ENCODE measurements around the gene SMAD6.

SMAD6 gene

DNA sequence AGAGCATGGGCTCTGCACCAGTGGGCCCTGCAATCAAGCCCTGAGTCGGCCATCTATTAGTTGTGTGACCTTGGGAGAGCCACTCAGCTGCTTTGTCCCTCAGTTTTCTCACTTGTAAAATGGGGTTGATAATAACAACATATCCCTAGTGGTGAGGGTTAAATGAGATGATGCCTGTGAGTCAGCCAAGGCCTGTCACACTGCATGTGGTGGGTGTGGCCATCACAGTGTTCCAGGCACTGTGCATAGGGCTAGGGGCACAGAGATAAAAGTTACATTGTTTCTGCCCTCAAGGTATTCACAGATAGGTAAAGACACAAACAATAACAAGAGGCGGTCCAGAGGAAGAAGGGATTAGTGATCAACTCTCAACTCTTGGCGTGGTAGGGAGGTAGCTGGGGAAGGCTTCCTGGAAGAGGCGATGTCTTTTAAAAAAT is 19.5 kb downstream of the SMAD6 start:
- Histone ChIP-seq H3K27ac (ENCODE audit: low read depth, low read length) (no peak overlapping the region), H3K9me3 (ENCODE audit: control insufficient read depth, insufficient read depth, low read depth, low read length) (no peaks in the 10 kb centered on the region), H3K4me3 (ENCODE audit: low read depth, low read length) (no peak overlapping the region), H3K27me3 (ENCODE audit: control insufficient read depth, insufficient read depth, low read length) (no peaks in the 10 kb centered on the region), H3K36me3 (ENCODE audit: control insufficient read depth, insufficient read depth, low read length) (peaks cover 46% of the 10 kb centered on the region; the same call in 1 of the 2 replicates), H3K4me1 (ENCODE audit: control insufficient read depth, insufficient read depth, low read length) (peaks cover 27% of the 10 kb centered on the region; the same call in 1 of the 2 replicates), H3K9ac (ENCODE audit: low read length) (no peak overlapping the region)

DNA sequence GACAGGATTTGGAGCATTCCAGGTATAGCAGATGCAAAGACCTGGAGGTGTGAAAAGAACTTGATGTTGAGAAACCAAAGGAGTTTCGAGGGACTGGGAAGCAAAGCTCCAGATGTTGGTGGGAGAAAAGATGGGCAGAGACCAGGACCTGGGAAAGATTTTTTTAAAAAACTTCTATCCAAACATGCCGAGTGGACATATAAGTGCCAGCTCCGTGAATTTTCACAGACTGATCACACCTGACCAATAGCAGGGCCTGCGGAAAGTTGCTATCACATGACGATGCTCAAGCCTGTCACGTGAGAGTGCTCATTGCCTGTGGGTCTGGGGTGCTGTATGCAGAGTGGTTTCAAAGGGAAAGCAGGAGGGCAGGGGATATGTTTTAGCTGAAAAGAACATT is 19.9 kb downstream of the SMAD6 start:
- H3K36me3 ChIP-seq (ENCODE audit: control insufficient read depth, insufficient read depth, low read length): peaks cover 42% of the 10 kb centered on the region; the same call in 1 of the 2 replicates

DNA sequence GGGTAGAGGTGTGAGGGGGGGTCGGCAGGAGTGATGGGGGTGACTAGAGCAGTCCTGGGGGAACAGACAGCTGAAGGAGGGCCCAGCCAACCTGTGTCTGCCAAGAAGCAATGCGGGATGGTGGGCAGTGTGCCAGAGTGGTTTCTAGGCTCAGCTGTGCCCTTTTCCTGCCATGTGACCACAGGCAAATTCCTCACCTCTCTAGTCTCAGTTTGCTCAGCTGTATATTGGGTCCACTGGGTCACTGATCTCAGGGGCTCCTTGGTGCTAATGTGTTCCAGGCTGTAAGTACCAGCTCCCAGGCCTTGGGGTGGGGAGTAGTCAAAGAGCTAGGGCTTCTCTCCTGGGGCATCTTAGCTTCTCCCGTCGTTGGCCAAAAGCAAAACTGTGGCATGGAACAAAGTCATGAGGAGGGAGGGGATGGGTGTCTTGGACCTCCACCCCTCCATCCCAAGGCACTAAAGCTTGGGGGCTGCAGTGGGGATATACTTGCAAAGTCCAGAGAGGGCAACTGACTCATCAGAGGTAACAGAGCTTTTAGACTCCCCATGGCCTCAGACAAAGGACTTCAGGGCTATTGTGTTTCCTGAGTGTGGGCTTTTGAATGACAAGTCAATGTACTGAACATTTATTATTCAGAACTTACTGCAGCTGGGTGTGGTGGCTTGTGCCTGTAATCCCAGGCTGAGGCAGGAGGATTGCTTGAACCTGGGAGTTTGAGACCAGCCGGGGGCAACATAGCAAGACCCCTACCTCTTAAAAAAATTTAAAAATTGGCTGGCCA is 20.9 kb downstream of the SMAD6 start:
- no peaks in the 10 kb centered on the region for H3K27me3 ChIP-seq (ENCODE audit: control insufficient read depth, insufficient read depth, low read length)
- H3K36me3 ChIP-seq (ENCODE audit: control insufficient read depth, insufficient read depth, low read length): peaks cover 32% of the 10 kb centered on the region; the same call in 1 of the 2 replicates
- H3K9ac ChIP-seq (ENCODE audit: low read length): no peak overlapping the region

More for the DNA sequence above, 19.9 kb downstream of the SMAD6 start:
- Histone ChIP-seq H3K9me3 (ENCODE audit: control insufficient read depth, insufficient read depth, low read depth, low read length) (no peaks in the 10 kb centered on the region), H3K9ac (ENCODE audit: low read length) (no peak overlapping the region), H3K4me3 (ENCODE audit: low read depth, low read length) (no peak overlapping the region), H3K27me3 (ENCODE audit: control insufficient read depth, insufficient read depth, low read length) (no peaks in the 10 kb centered on the region), H3K27ac (ENCODE audit: low read depth, low read length) (no peak overlapping the region), H3K4me1 (ENCODE audit: control insufficient read depth, insufficient read depth, low read length) (peaks cover 27% of the 10 kb centered on the region; the same call in 1 of the 2 replicates)

GRCh38 chr15:66723826-66724731 is 22.0 kb downstream of the SMAD6 start:
- Histone ChIP-seq H3K4me1 (ENCODE audit: control insufficient read depth, insufficient read depth, low read length) (peaks cover 25% of the 10 kb centered on the region), H3K36me3 (ENCODE audit: control insufficient read depth, insufficient read depth, low read length) (peaks cover 24% of the 10 kb centered on the region; the same call in 1 of the 2 replicates), H3K9ac (ENCODE audit: low read length) (no peak overlapping the region), H3K9me3 (ENCODE audit: control insufficient read depth, insufficient read depth, low read depth, low read length) (no peaks in the 10 kb centered on the region), H3K4me3 (ENCODE audit: low read depth, low read length) (no peak overlapping the region), H3K27me3 (ENCODE audit: control insufficient read depth, insufficient read depth, low read length) (no peaks in the 10 kb centered on the region), H3K27ac (ENCODE audit: low read depth, low read length) (no peak overlapping the region)

More for the DNA sequence above, 20.9 kb downstream of the SMAD6 start:
- Histone ChIP-seq H3K4me3 (ENCODE audit: low read depth, low read length) (no peak overlapping the region), H3K27ac (ENCODE audit: low read depth, low read length) (no peak overlapping the region), H3K4me1 (ENCODE audit: control insufficient read depth, insufficient read depth, low read length) (peaks cover 27% of the 10 kb centered on the region; the same call in 1 of the 2 replicates), H3K9me3 (ENCODE audit: control insufficient read depth, insufficient read depth, low read depth, low read length) (no peaks in the 10 kb centered on the region)

- peaks cover 19% of the 10 kb centered on the region; the same call in 1 of the 2 replicates for H3K36me3 ChIP-seq (ENCODE audit: control insufficient read depth, insufficient read depth, low read length)
- no peak overlapping the region for H3K4me3 ChIP-seq (ENCODE audit: low read depth, low read length)
- H3K27me3 ChIP-seq (ENCODE audit: control insufficient read depth, insufficient read depth, low read length): no peaks in the 10 kb centered on the region
- peaks cover 32% of the 10 kb centered on the region for H3K4me1 ChIP-seq (ENCODE audit: control insufficient read depth, insufficient read depth, low read length)
- H3K27ac ChIP-seq (ENCODE audit: low read depth, low read length): no peak overlapping the region
- H3K9ac ChIP-seq (ENCODE audit: low read length): no peak overlapping the region
- no peaks in the 10 kb centered on the region for H3K9me3 ChIP-seq (ENCODE audit: control insufficient read depth, insufficient read depth, low read depth, low read length)
These were observed 22.9 kb downstream of the SMAD6 start for GRCh38 chr15:66724732-66725463.

GRCh38 chr15:66725464-66725785 is 23.4 kb downstream of the SMAD6 start:
- no peak overlapping the region for H3K27ac ChIP-seq (ENCODE audit: low read depth, low read length)
- no peak overlapping the region for H3K9ac ChIP-seq (ENCODE audit: low read length)
- H3K9me3 ChIP-seq (ENCODE audit: control insufficient read depth, insufficient read depth, low read depth, low read length): no peaks in the 10 kb centered on the region
- peaks cover 38% of the 10 kb centered on the region for H3K4me1 ChIP-seq (ENCODE audit: control insufficient read depth, insufficient read depth, low read length)
- H3K27me3 ChIP-seq (ENCODE audit: control insufficient read depth, insufficient read depth, low read length): no peaks in the 10 kb centered on the region
- peaks cover 19% of the 10 kb centered on the region; the same call in 1 of the 2 replicates for H3K36me3 ChIP-seq (ENCODE audit: control insufficient read depth, insufficient read depth, low read length)
- no peak overlapping the region for H3K4me3 ChIP-seq (ENCODE audit: low read depth, low read length)

DNA sequence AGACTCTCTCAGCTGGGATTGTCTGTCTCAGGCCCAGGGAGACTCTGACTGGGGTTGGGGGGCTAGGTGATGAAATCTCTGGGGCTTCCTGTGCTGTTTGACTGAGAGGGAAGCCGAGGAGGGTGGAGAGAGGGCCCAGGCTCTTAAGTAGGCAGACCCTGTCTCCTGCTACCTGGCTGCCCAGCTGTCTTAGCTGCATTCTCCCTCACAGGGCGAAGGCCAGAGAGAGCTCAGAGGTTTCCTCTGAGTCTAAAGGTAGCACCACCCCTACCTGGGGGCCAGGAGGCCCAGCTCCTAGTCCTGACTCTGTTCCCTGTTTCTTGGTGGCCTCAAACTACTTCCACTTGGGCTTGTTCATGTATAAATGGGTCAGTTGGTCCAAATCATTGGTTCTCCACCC is 24.4 kb downstream of the SMAD6 start:
- Histone ChIP-seq H3K27ac (ENCODE audit: low read depth, low read length) (no peak overlapping the region), H3K36me3 (ENCODE audit: control insufficient read depth, insufficient read depth, low read length) (peaks cover 15% of the 10 kb centered on the region; the same call in 1 of the 2 replicates), H3K4me1 (ENCODE audit: control insufficient read depth, insufficient read depth, low read length) (peaks cover 38% of the 10 kb centered on the region)

DNA sequence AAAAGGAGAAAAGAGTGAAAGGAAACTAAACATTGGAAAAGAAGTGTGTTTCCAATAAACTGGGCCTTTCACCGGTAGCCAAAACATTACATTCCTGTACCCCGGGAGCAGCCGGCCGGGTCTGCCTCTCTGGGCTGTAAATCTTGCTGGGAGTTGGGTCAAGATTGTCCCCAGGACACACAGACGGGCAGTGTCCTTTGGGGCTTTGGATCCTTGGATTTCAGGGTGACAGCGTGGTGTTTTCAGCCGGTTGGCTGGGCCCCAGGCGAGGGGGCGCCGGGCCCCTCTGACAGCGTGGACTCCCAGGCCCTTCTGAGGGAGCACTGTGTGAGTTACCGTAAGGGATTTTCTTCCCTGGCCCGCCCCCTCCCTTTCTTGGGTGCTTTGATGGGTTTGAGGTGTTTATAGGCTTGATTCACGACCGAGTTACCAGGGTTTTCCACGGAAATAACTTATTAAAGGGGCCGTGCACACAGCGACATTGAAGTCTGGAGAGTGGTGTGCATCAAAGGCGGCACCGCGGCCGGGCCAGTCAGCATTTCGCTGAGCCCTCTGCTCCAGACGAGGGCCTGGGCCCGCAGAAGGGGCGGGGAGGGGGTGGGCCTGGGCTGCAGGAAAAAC is 27.4 kb downstream of the SMAD6 start:
- peaks cover 3% of the 10 kb centered on the region; the same call in 1 of the 2 replicates for H3K36me3 ChIP-seq (ENCODE audit: control insufficient read depth, insufficient read depth, low read length)
- H3K27me3 ChIP-seq (ENCODE audit: control insufficient read depth, insufficient read depth, low read length): no peaks in the 10 kb centered on the region
- H3K4me1 ChIP-seq (ENCODE audit: control insufficient read depth, insufficient read depth, low read length): peaks cover 29% of the 10 kb centered on the region
- no peaks in the 10 kb centered on the region for H3K9me3 ChIP-seq (ENCODE audit: control insufficient read depth, insufficient read depth, low read depth, low read length)
- peak overlapping the region; percentile 5; the same call in 1 of the 2 replicates for H3K4me3 ChIP-seq (ENCODE audit: low read depth, low read length)
- peak overlapping the region; percentile 49 for H3K9ac ChIP-seq (ENCODE audit: low read length)
- H3K27ac ChIP-seq (ENCODE audit: low read depth, low read length): peak overlapping the region; percentile 22; the same call in 1 of the 2 replicates

More for the DNA sequence above, 24.4 kb downstream of the SMAD6 start:
- H3K9ac ChIP-seq (ENCODE audit: low read length): no peak overlapping the region
- H3K27me3 ChIP-seq (ENCODE audit: control insufficient read depth, insufficient read depth, low read length): no peaks in the 10 kb centered on the region
- H3K4me3 ChIP-seq (ENCODE audit: low read depth, low read length): no peak overlapping the region
- H3K9me3 ChIP-seq (ENCODE audit: control insufficient read depth, insufficient read depth, low read depth, low read length): no peaks in the 10 kb centered on the region

GRCh38 chr15:66730168-66731021 is 28.4 kb downstream of the SMAD6 start:
- peaks cover 34% of the 10 kb centered on the region for H3K4me1 ChIP-seq (ENCODE audit: control insufficient read depth, insufficient read depth, low read length)
- H3K27me3 ChIP-seq (ENCODE audit: control insufficient read depth, insufficient read depth, low read length): no peaks in the 10 kb centered on the region
- no peaks in the 10 kb centered on the region for H3K9me3 ChIP-seq (ENCODE audit: control insufficient read depth, insufficient read depth, low read depth, low read length)
- H3K9ac ChIP-seq (ENCODE audit: low read length): no peak overlapping the region
- H3K27ac ChIP-seq (ENCODE audit: low read depth, low read length): no peak overlapping the region
- peaks cover 3% of the 10 kb centered on the region; the same call in 1 of the 2 replicates for H3K36me3 ChIP-seq (ENCODE audit: control insufficient read depth, insufficient read depth, low read length)
- H3K4me3 ChIP-seq (ENCODE audit: low read depth, low read length): no peak overlapping the region

Measured in HUES6 (cell line).